MCF 10A (cell line): ENCODE data around the gene AK4. TPM values are rescaled to one million over a fixed set of nuclear protein-coding genes. Genes with fewer than 3 reads are reported as not detected.

Source experiments
- BruUV-seq: library from RNA; stranded (reverse); fragments of 400-500 nt; replicated peaks from 2 replicates; lab custom pipeline; 2021; lab: Mats Ljungman, UMichigan
- CTCF ChIA-PET: fragments of 300-600 bp; sonication (Branson Sonifier 250); formaldehyde crosslinking; extraction: SDS; loops from one replicate; lab custom pipeline; 2021; ENCODE audit warnings: antibody characterized with exemption, inconsistent platforms; lab: Yijun Ruan, JAX
- POLR2A ChIA-PET: fragments of 300-600, 350-650 bp; sonication (Branson Sonifier 250); formaldehyde crosslinking; extraction: SDS; loops from one replicate; lab custom pipeline; 2020; ENCODE audit warnings: antibody characterized with exemption, inconsistent platforms; lab: Yijun Ruan, JAX
- DNase-seq: peaks from one replicate; pipeline ENCODE4 v3.0.0-alpha.2; 2018; ENCODE audit not compliant: unreplicated experiment
- H3K27ac Mint-ChIP-seq: one replicate; pipeline ENCODE4 v1.8.0; 2022; ENCODE audit warnings: mild to moderate bottlenecking, low read depth, mixed read lengths; ENCODE audit not compliant: unreplicated experiment
- H3K27me3 Mint-ChIP-seq: one replicate; pipeline ENCODE4 v1.8.0; 2022; ENCODE audit warnings: mixed read lengths; ENCODE audit not compliant: insufficient read depth, unreplicated experiment
- H3K36me3 Mint-ChIP-seq: one replicate; pipeline ENCODE4 v1.8.0; 2022; ENCODE audit warnings: mild to moderate bottlenecking, moderate library complexity, mixed read lengths; ENCODE audit not compliant: insufficient read depth, unreplicated experiment
- H3K4me1 Mint-ChIP-seq: one replicate; pipeline ENCODE4 v1.8.0; 2022; ENCODE audit warnings: mixed read lengths; ENCODE audit not compliant: insufficient read depth, unreplicated experiment
- H3K4me3 Mint-ChIP-seq: one replicate; pipeline ENCODE4 v1.8.0; 2022; ENCODE audit warnings: mild to moderate bottlenecking, moderate library complexity, mixed read lengths; ENCODE audit not compliant: unreplicated experiment
- H3K9me3 Mint-ChIP-seq: one replicate; pipeline ENCODE4 v1.8.0; 2022; ENCODE audit warnings: mixed read lengths; ENCODE audit not compliant: unreplicated experiment
- intact Hi-C: fragments of 100-400 bp; cut with micrococcal nuclease; formaldehyde crosslinking; loops from 2 replicates; pipeline ENCODE4 v1.14.1; 2022
- total RNA-seq: library from RNA; stranded (reverse); gene quantifications from 2 replicates; pipeline ENCODE4 v1.2.3, GENCODE V29; 2022
- TF ChIP-seq, protein P1 (sequence below): fragments of 200-600 bp; IDR thresholded peaks from one replicate; pipeline ENCODE4 v1.8.0; 2022; ENCODE audit warnings: antibody characterized with exemption, mild to moderate bottlenecking; ENCODE audit not compliant: unreplicated experiment

AK4 gene
- total RNA-seq, 1 experiment from 2014 or later = 57.1 TPM

DNA sequence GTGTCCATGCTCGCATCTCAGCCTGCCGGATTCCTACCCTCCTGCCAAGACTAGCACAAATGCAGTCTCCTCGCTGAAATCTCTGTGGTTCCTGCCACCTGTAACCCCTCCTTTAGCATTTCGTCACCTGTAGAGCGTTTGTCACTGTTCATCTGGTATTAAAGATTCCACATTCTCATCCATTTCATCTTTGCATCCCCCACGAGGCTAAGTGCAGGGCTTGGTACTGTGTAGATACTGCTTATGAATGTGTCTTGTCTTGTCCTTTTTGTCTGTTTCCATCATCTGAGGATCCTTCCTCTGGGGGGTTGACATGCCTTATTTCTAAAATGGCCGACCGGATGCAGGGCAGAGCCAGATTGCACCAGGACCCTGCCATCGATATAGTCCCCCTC, 107.7 kb downstream of the AK4 start:
- intact Hi-C loops = loop anchor here (2.0 kb wide), 1 partner anchor 165 kb away; the partner anchor contains the start of genes LEPR and LEPROT
- ChIA-PET CTCF (interaction anchor here (0.6 to 4.4 kb wide), 5 partner anchors 31 to 432 kb away, joined by 3 to 26 read pairs (median 3); no protein-coding TSS in a partner anchor), POLR2A (interaction anchor here (0.8 to 4.0 kb wide), 7 partner anchors 9 to 190 kb away, joined by 3 to 70 read pairs (median 10); partner anchors contain the start of genes LEPR and LEPROT)
- peak overlapping the region; percentile 74 for H3K4me3 Mint-ChIP-seq
- TF ChIP-seq, protein P1, sequence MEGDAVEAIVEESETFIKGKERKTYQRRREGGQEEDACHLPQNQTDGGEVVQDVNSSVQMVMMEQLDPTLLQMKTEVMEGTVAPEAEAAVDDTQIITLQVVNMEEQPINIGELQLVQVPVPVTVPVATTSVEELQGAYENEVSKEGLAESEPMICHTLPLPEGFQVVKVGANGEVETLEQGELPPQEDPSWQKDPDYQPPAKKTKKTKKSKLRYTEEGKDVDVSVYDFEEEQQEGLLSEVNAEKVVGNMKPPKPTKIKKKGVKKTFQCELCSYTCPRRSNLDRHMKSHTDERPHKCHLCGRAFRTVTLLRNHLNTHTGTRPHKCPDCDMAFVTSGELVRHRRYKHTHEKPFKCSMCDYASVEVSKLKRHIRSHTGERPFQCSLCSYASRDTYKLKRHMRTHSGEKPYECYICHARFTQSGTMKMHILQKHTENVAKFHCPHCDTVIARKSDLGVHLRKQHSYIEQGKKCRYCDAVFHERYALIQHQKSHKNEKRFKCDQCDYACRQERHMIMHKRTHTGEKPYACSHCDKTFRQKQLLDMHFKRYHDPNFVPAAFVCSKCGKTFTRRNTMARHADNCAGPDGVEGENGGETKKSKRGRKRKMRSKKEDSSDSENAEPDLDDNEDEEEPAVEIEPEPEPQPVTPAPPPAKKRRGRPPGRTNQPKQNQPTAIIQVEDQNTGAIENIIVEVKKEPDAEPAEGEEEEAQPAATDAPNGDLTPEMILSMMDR = no peak
- H3K36me3 Mint-ChIP-seq = no peaks in the 10 kb centered on the region
- H3K9me3 Mint-ChIP-seq = no peaks in the 10 kb centered on the region
- no TSS peak for BruUV-seq
- no peak for DNase-seq
- H3K4me1 Mint-ChIP-seq = peaks cover 19% of the 10 kb centered on the region
- H3K27me3 Mint-ChIP-seq = no peaks in the 10 kb centered on the region
- H3K27ac Mint-ChIP-seq = no peak overlapping the region

DNA sequence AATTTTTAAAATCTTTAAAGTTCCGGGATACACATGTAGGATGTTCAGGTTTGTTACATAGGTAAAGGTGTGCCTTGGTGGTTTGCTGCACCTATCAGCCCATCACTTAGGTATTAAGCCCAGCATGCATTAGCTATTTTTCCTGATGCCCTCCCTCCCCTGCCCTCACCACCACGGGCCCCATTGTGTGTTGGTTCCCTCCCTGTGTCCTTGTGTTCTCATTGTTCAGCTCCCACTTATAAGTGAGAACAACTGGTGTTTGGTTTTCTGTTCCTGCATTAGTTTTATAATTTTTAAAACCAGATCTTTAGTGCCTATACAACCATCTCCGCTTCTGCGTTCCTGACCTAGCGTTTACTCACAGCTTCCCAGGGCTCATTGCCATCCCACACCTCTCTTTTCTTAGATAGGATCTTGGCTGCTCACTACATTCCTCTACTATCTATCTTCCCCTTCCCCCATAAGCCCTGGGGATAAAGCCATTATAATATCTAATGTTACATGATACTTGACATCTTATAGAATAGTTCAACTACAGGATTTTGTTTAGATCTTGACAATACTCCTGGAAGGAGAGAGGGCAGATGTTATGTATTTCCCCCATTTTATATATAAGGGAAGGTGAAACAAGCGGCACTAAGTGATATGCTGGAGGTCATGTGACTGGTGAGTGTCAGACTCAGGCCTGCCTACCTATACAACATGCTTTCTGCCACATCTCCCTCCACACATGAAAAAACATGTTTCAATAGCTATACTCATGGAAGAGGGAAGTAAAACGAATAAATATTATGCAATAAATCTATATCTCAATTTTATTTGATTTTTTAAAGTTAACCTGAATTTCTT, 109.1 kb downstream of the AK4 start:
- no peaks in the 10 kb centered on the region for H3K36me3 Mint-ChIP-seq
- TF ChIP-seq, protein P1 = no peak
- peaks cover 24% of the 10 kb centered on the region for H3K4me1 Mint-ChIP-seq
- ChIA-PET POLR2A (interaction anchor here (1.1 to 4.0 kb wide), 4 partner anchors 8 to 202 kb away, joined by 3 to 70 read pairs (median 26); partner anchors contain the start of genes LEPR and LEPROT), CTCF (interaction anchor here (0.6 to 1.8 kb wide), 5 partner anchors 9 to 202 kb away, joined by 3 to 5 read pairs (median 4); no protein-coding TSS in a partner anchor)
- H3K27ac Mint-ChIP-seq = no peak overlapping the region
- no peaks in the 10 kb centered on the region for H3K9me3 Mint-ChIP-seq
- no peak for DNase-seq
- BruUV-seq = no TSS peak
- H3K4me3 Mint-ChIP-seq = no peak overlapping the region
- H3K27me3 Mint-ChIP-seq = no peaks in the 10 kb centered on the region
- intact Hi-C loops = no loop called here

DNA sequence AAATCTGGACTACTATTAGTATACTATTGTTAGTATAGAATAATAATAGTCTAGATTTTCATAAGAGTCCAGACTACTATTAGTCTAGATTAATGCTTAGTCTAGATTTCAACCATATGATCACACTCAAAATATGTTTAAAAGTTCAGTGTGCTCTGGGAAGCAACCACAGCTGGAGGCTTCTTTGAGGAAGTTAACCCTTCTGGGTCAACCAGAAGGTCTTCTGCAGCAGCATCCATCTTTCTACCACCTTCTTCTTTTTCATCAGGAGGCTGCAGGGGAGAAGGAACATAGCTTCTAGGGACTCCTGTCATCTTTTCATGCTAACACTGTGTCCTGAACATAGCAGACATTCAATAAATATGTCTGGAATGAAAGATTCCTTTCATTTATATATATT, 110.1 kb downstream of the AK4 start:
- intact Hi-C loops = no loop called here
- TF ChIP-seq, protein P1 = no peak
- DNase-seq = no peak
- ChIA-PET POLR2A (interaction anchor here (1.8 kb wide), 1 partner anchor 10 kb away, joined by 4 read pairs; no protein-coding TSS in a partner anchor), CTCF (interaction anchor here (1.4 kb wide), 1 partner anchor 10 kb away, joined by 5 read pairs; no protein-coding TSS in a partner anchor)
- Mint-ChIP-seq H3K9me3 (no peaks in the 10 kb centered on the region), H3K4me1 (peaks cover 24% of the 10 kb centered on the region), H3K27ac (no peak overlapping the region), H3K27me3 (no peaks in the 10 kb centered on the region), H3K4me3 (no peak overlapping the region), H3K36me3 (no peaks in the 10 kb centered on the region)
- no TSS peak for BruUV-seq

DNA sequence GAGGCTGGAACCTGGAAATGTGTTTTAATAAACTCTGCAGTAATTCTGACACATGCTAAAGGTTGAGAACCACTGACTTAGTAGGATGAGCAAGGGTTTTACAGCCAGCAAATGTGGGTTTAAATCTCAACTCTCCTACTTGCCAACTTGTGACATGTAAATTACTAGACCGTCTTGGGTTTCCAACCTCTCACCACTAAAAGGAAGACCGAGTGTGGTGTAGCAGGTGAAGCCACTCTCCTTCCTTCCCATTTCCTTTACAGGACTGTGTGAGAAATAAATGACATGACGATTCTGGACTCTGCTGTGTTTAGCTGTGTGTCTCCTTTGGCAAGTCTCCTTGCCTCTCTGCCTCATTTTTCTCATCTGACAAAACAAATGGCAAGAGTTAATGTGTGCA, 111.8 kb downstream of the AK4 start:
- POLR2A ChIA-PET = interaction anchor here (0.7 kb wide), 1 partner anchor 170 kb away, joined by 4 read pairs; no protein-coding TSS in a partner anchor
- intact Hi-C loops = no loop called here
- H3K4me1 Mint-ChIP-seq = peaks cover 27% of the 10 kb centered on the region
- H3K27me3 Mint-ChIP-seq = no peaks in the 10 kb centered on the region
- no TSS peak for BruUV-seq
- no peaks in the 10 kb centered on the region for H3K9me3 Mint-ChIP-seq
- TF ChIP-seq, protein P1 = no peak
- H3K27ac Mint-ChIP-seq = no peak overlapping the region
- no peak overlapping the region for H3K4me3 Mint-ChIP-seq
- no peak for DNase-seq
- H3K36me3 Mint-ChIP-seq = no peaks in the 10 kb centered on the region
- CTCF ChIA-PET = interaction anchor here (1.0 to 1.2 kb wide), 3 partner anchors 14 to 427 kb away, joined by 3 to 5 read pairs (median 4); no protein-coding TSS in a partner anchor
